ENCODE results near the gene LENEP. TPM values are rescaled to one million over a fixed set of nuclear protein-coding genes. Genes with fewer than 3 reads are reported as not detected.

LENEP gene
- total RNA-seq, 4 donors from 2014 or later, result not detected

DNA sequence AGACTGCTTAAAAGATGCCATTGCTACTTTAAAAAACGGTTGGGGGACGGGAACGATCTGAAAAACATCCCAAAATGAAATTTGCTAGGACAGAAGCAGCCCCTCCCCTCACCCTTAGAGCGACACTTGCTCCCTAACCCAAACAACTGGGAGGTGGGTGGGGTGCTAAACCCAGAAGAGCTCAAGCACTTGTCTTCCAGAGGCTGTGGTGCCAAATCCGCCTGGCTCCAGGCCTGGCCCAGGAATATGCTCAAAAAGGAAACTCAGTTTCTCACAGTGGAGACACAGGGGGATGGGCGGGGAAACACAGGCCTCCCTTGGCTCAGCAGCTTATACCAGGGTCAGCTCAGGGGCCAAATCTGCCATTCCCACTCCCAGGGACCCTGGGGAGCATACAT, 36.8 kb upstream of the LENEP start:
- no peak for ATAC-seq (ENCODE audit: low FRiP score)
- TF ChIP-seq, protein P1, sequence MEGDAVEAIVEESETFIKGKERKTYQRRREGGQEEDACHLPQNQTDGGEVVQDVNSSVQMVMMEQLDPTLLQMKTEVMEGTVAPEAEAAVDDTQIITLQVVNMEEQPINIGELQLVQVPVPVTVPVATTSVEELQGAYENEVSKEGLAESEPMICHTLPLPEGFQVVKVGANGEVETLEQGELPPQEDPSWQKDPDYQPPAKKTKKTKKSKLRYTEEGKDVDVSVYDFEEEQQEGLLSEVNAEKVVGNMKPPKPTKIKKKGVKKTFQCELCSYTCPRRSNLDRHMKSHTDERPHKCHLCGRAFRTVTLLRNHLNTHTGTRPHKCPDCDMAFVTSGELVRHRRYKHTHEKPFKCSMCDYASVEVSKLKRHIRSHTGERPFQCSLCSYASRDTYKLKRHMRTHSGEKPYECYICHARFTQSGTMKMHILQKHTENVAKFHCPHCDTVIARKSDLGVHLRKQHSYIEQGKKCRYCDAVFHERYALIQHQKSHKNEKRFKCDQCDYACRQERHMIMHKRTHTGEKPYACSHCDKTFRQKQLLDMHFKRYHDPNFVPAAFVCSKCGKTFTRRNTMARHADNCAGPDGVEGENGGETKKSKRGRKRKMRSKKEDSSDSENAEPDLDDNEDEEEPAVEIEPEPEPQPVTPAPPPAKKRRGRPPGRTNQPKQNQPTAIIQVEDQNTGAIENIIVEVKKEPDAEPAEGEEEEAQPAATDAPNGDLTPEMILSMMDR (IDR thresholded peaks at IDR 0.05), result no peak
- DNase-seq (ENCODE audit: low spot score), result no peak

GRCh38 chr1:154957091-154957657, 36.2 kb upstream of the LENEP start:
- ATAC-seq (ENCODE audit: low FRiP score) (no peak), DNase-seq (ENCODE audit: low spot score) (no peak)
- TF ChIP-seq, protein P1 (IDR thresholded peaks at IDR 0.05), result no peak

GRCh38 chr1:154958036-154958435, 35.4 kb upstream of the LENEP start:
- no peak for ATAC-seq (ENCODE audit: low FRiP score)
- TF ChIP-seq, protein P1 (IDR thresholded peaks at IDR 0.05), result no peak
- no peak for DNase-seq (ENCODE audit: low spot score)

DNA sequence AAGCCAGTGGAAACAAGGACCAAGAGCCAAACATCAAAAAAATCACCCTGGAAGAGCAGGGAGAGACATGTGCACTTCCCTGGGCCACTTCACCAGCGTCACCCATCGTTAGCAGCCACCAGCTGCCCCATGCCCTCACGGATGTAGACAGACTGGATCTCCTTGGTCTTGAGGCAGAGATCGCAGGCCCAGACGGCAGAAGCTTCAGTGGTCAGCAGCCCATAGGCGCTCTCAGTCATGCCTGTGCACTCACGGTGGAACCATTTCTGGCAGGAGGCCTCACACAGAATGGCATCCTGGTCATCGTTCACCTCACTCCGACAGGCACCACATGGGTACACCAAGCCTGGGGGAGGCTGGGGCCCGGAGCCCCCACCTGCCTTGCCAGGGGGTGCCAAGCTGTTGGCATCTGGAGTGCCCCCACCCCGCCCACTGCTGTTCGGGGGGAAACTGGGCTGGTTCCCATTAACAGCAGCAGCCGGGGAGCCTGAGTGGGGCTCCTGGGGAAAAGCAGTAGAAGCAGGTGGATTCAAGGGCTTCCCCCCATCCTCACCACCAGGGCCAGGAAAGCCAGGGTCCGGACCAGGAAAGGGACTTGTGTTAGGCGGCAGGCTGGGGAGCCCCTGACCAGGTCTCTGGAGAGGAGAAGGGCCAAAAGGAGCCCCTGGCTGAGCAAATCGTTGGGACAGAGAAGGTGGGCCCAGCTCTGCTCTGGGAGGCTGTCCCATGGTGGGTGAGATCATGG, 34.5 kb upstream of the LENEP start:
- ATAC-seq (ENCODE audit: low FRiP score) (no peak), DNase-seq (ENCODE audit: low spot score) (no peak)
- TF ChIP-seq, protein P1 (IDR thresholded peaks at IDR 0.05), result no peak

DNA sequence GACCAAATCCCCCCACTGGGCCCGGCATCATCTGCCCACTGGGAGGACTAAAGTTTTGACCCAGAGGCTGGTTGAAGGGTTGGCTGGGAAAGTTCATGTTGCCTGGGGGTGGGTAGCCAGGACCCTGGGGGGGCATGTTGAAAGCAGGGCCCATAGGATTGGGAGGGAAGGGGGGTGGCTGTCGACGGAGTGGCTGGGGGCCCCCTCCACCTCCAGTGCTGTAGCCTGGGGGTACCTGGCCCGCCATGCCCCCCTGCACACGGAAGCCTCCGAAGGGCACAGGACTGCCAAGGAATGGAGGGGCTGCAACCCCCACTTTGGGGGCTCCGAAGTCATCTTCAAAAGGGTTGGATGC, 34.0 kb upstream of the LENEP start:
- TF ChIP-seq, protein P1 (IDR thresholded peaks at IDR 0.05), result no peak
- ATAC-seq (ENCODE audit: low FRiP score) (no peak), DNase-seq (ENCODE audit: low spot score) (no peak)

DNA sequence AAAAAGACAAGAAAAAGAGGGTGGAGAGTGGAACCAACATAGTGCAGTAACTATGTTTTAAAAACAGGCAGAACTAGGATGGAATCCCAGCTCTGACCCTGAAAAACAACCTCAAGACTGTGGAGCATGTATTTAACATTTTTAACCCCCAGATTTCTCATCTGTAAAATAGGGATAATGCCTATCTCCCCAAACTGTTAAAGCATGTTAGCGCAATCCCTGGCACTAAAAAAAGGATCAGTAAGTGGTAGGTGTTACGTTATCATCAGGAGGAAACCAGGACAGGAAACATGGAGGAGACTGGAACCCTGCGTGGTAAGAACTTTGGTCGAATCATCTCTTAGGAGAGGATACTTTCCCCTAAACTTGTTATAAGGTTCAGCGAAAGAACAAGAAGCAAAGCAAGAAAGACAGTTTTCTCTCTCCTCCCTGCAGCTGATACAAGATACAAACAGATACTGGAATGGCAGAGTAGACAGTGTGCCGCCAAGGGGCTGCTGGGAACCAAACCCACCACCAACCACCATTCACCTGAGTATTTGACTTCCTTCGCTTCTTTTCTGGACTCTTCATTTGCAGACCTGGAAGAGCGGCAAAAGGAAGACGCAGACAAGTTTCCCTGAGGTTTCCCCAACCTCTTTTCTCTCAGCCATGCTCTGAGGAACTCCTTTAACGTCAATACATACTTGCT, 32.8 kb upstream of the LENEP start:
- ATAC-seq (ENCODE audit: low FRiP score) (no peak), DNase-seq (ENCODE audit: low spot score) (no peak)
- TF ChIP-seq, protein P1 (IDR thresholded peaks at IDR 0.05), result no peak
